Measurements from ENCODE around the gene MICAL1.

- TF ChIP-seq EP300 (IDR thresholded peaks at IDR 0.05) (no peak), FOXS1 (CRISPR knock-in tag; IDR thresholded peaks at IDR 0.05) (no peak), USF2 (IDR thresholded peaks at IDR 0.05) (no peak), BHLHE40 (IDR thresholded peaks at IDR 0.05; ENCODE audit: low read depth, low read length) (no peak), JUN (IDR thresholded peaks at IDR 0.05) (no peak; a peak in 1 of 5 replicates), POLR2AphosphoS2 (conservative IDR thresholded peaks at IDR 0.05; ENCODE audit: low read length) (no peak), POLR2A (IDR thresholded peaks at IDR 0.05; ENCODE audit: low read length) (peak; percentile 47), CHD4 (IDR thresholded peaks at IDR 0.05; ENCODE audit: borderline replicate concordance) (no peak), REST (IDR thresholded peaks at IDR 0.05) (no peak)
- TF ChIP-seq, protein P1, sequence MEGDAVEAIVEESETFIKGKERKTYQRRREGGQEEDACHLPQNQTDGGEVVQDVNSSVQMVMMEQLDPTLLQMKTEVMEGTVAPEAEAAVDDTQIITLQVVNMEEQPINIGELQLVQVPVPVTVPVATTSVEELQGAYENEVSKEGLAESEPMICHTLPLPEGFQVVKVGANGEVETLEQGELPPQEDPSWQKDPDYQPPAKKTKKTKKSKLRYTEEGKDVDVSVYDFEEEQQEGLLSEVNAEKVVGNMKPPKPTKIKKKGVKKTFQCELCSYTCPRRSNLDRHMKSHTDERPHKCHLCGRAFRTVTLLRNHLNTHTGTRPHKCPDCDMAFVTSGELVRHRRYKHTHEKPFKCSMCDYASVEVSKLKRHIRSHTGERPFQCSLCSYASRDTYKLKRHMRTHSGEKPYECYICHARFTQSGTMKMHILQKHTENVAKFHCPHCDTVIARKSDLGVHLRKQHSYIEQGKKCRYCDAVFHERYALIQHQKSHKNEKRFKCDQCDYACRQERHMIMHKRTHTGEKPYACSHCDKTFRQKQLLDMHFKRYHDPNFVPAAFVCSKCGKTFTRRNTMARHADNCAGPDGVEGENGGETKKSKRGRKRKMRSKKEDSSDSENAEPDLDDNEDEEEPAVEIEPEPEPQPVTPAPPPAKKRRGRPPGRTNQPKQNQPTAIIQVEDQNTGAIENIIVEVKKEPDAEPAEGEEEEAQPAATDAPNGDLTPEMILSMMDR (IDR thresholded peaks at IDR 0.05), result no peak
- TF ChIP-seq, protein P2, sequence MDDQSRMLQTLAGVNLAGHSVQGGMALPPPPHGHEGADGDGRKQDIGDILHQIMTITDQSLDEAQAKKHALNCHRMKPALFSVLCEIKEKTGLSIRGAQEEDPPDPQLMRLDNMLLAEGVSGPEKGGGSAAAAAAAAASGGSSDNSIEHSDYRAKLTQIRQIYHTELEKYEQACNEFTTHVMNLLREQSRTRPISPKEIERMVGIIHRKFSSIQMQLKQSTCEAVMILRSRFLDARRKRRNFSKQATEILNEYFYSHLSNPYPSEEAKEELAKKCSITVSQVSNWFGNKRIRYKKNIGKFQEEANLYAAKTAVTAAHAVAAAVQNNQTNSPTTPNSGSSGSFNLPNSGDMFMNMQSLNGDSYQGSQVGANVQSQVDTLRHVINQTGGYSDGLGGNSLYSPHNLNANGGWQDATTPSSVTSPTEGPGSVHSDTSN (IDR thresholded peaks at IDR 0.05), result no peak
- TF ChIP-seq, protein P3, sequence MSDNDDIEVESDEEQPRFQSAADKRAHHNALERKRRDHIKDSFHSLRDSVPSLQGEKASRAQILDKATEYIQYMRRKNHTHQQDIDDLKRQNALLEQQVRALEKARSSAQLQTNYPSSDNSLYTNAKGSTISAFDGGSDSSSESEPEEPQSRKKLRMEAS (IDR thresholded peaks at IDR 0.05), result 0 out of 2 replicates have a peak, but pooled peaks have one; percentile 33
These were observed at the start of gene MICAL1 for GRCh38 chr6:109455437-109456110.

Data from A549 (cell line).